ENCODE measurements around the gene PAPPA. TPM values are rescaled to one million over a fixed set of nuclear protein-coding genes. Genes with fewer than 3 reads are reported as not detected.

The PAPPA gene
- total RNA-seq, 4 donors from 2014 or later = 0.53 to 2.3 (median 1.4) TPM

DNA sequence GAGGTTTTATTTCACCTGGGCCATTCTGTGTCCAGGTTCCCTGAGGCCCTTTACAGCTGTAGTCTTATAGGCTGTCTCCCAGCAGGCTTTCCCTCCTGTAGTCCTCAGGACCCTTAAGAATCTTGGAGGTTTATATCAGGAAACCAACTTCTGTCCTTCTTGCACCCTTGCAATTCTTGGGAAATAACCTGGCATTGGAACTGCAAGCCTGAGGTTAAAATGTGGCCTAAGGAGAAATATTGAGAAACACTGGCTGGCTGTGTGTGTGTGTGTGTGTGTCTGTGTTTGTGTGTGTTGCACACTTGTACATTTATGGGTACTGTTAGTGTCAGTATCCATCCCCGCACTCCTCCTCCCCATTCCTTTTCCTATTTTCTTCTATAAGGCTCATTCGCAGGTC is 168.9 kb downstream of the PAPPA start:
- no peak for TF ChIP-seq POLR2AphosphoS5 (IDR thresholded peaks at IDR 0.05)
- no peak for TF ChIP-seq POLR2A (IDR thresholded peaks at IDR 0.05)
- TF ChIP-seq, protein P1, sequence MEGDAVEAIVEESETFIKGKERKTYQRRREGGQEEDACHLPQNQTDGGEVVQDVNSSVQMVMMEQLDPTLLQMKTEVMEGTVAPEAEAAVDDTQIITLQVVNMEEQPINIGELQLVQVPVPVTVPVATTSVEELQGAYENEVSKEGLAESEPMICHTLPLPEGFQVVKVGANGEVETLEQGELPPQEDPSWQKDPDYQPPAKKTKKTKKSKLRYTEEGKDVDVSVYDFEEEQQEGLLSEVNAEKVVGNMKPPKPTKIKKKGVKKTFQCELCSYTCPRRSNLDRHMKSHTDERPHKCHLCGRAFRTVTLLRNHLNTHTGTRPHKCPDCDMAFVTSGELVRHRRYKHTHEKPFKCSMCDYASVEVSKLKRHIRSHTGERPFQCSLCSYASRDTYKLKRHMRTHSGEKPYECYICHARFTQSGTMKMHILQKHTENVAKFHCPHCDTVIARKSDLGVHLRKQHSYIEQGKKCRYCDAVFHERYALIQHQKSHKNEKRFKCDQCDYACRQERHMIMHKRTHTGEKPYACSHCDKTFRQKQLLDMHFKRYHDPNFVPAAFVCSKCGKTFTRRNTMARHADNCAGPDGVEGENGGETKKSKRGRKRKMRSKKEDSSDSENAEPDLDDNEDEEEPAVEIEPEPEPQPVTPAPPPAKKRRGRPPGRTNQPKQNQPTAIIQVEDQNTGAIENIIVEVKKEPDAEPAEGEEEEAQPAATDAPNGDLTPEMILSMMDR (IDR thresholded peaks at IDR 0.05) = no peak
- TF ChIP-seq EP300 (IDR thresholded peaks at IDR 0.05) = no peak
- H3K9me3 ChIP-seq = no peaks in the 10 kb centered on the region
- H3K36me3 ChIP-seq = no peaks in the 10 kb centered on the region
- no peak overlapping the region for H3K27ac ChIP-seq
- no peak for DNase-seq (ENCODE audit: low spot score in 2 of 2)
- no peak overlapping the region for H3K4me3 ChIP-seq
- H3K4me1 ChIP-seq = peaks cover 7% of the 10 kb centered on the region
- no peaks in the 10 kb centered on the region for H3K27me3 ChIP-seq
- WGBS = 64% methylated on average over 2 of the region's 2 CpGs

DNA sequence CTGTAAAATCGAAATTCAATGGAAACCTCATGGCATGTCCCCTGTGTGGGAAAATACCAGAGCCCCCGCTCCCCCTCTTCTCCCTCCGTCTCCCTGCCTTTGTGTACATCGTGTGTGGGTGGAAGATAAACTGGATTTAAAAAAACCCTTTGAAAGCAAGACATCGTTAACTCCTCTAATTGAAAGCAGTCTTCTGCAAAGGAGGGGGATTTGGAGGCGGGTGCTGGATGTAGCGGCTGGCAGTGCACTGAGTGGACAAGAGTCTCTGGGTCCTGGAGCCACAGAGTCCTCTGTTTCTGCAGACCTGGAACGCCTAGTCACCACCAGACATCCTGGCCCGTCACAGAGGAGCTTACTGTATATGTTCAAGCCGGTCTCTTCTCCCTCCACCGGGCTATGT is 169.4 kb downstream of the PAPPA start:
- WGBS = 45% methylated on average over 11 of the region's 11 CpGs
- TF ChIP-seq POLR2AphosphoS5 (IDR thresholded peaks at IDR 0.05) (no peak), EP300 (IDR thresholded peaks at IDR 0.05) (no peak), POLR2A (IDR thresholded peaks at IDR 0.05) (no peak)
- TF ChIP-seq, protein P1 (IDR thresholded peaks at IDR 0.05) = no peak
- no peaks in the 10 kb centered on the region for H3K36me3 ChIP-seq
- peaks cover 9% of the 10 kb centered on the region for H3K4me1 ChIP-seq
- no peaks in the 10 kb centered on the region for H3K9me3 ChIP-seq
- H3K27ac ChIP-seq = no peak overlapping the region
- no peaks in the 10 kb centered on the region for H3K27me3 ChIP-seq
- no peak overlapping the region for H3K4me3 ChIP-seq
- DNase-seq (ENCODE audit: low spot score in 2 of 2) = no peak

DNA sequence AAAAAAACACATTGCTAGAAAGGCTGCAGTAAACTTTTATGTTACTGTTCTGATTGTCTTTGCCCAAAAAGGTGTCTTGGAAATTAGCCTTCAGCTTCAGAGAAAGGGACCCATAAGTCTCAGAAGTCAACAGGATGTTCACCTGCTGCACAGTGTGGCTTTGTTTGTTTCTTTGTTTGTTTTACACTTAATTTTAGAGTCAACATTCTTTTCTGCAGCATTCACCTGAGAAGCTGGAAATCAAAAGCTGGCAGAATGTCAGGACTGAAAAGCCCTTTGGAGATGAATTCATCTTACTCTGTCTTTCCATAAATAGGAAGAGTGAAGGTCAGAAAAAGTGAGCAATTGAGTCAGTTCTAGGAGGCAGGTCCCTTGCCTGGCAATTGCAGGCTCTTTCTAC is 170.0 kb downstream of the PAPPA start:
- no peaks in the 10 kb centered on the region for H3K27me3 ChIP-seq
- H3K27ac ChIP-seq = no peak overlapping the region
- H3K4me3 ChIP-seq = no peak overlapping the region
- H3K36me3 ChIP-seq = no peaks in the 10 kb centered on the region
- no peak for TF ChIP-seq POLR2A (IDR thresholded peaks at IDR 0.05)
- TF ChIP-seq POLR2AphosphoS5 (IDR thresholded peaks at IDR 0.05) = no peak
- TF ChIP-seq EP300 (IDR thresholded peaks at IDR 0.05) = no peak
- TF ChIP-seq, protein P1 (IDR thresholded peaks at IDR 0.05) = no peak
- no peaks in the 10 kb centered on the region for H3K9me3 ChIP-seq
- H3K4me1 ChIP-seq = peaks cover 9% of the 10 kb centered on the region
- DNase-seq (ENCODE audit: low spot score in 2 of 2) = no peak

DNA sequence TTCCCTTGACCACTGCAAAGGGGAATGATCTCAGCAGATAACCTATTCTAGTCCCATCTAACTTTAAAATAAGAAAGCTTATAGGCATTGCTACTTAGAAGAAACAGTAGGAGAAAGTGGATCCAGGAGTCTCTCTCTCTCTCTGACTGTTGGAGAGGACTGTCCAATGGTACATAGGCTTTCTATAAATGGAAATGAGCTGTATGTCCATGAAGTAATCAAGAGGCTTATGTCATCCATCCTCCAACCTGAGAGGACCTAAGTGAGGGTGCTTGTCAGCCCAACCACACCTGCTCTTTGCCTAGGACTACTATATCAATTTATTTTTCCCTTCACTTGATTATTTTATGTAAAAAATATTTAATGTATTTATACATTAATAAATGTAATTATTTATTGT is 172.3 kb downstream of the PAPPA start:
- no peaks in the 10 kb centered on the region for H3K36me3 ChIP-seq
- TF ChIP-seq, protein P1 (IDR thresholded peaks at IDR 0.05) = no peak
- TF ChIP-seq POLR2A (IDR thresholded peaks at IDR 0.05) (no peak), POLR2AphosphoS5 (IDR thresholded peaks at IDR 0.05) (no peak), EP300 (IDR thresholded peaks at IDR 0.05) (no peak)
- H3K27ac ChIP-seq = no peak overlapping the region
- no peaks in the 10 kb centered on the region for H3K27me3 ChIP-seq
- no peak overlapping the region for H3K4me3 ChIP-seq
- no peaks in the 10 kb centered on the region for H3K9me3 ChIP-seq
- H3K4me1 ChIP-seq = peaks cover 9% of the 10 kb centered on the region
- DNase-seq (ENCODE audit: low spot score in 2 of 2) = no peak

DNA sequence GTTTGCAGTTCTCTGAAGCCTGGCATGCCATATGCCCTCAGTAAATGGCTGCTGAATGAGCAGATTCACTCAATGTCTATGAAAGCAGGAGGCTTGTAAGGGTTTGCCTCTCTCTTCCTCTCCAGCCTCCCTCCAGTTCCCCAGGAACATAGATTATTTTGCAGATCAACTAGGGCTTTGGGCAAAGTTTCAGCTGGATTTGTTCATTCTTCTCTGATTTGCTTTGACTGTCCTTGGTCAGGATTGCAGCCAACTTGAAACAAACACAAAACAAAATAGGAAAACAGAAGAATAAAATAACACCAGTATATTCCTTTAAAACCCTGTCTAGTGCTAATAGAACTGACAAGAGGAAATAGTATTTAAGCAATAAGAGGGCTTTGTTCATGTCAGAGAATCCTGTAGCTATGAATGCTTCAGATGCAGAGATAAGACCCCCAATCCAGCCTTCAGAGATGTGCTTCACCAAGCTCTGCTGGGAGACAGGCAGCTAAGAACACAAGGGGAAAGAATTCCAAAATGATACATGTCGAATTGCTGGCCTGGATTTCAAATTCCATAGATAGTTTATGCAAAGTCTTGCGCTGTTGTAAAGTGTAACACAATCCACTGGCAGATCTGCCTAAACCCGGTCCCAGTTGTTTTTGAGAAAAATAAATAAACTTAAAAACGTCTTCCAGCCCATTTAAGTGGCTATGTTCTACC is 174.3 kb downstream of the PAPPA start:
- DNase-seq (ENCODE audit: low spot score in 2 of 2) = no peak
- 34% methylated on average over 4 of the region's 4 CpGs for WGBS
- H3K36me3 ChIP-seq = no peaks in the 10 kb centered on the region
- no peaks in the 10 kb centered on the region for H3K27me3 ChIP-seq
- no peak overlapping the region for H3K4me3 ChIP-seq
- H3K27ac ChIP-seq = no peak overlapping the region
- H3K4me1 ChIP-seq = peaks cover 9% of the 10 kb centered on the region
- TF ChIP-seq POLR2A (IDR thresholded peaks at IDR 0.05) (no peak), POLR2AphosphoS5 (IDR thresholded peaks at IDR 0.05) (no peak), EP300 (IDR thresholded peaks at IDR 0.05) (no peak)
- TF ChIP-seq, protein P1 (IDR thresholded peaks at IDR 0.05) = no peak
- no peaks in the 10 kb centered on the region for H3K9me3 ChIP-seq

All from suprapubic skin (tissue), 4 donors.